HCT116 (cell line): ENCODE results near the gene IRF4. TPM values are rescaled to one million over a fixed set of nuclear protein-coding genes. Genes with fewer than 3 reads are reported as not detected.

Source experiments
- ATAC-seq: fragments of 200-7000 bp; cut with Tn5 transposase; 2 replicates; pipeline ENCODE4 v1.9.1; 2020; ENCODE audit warnings: mild to moderate bottlenecking, moderate library complexity
- BruUV-seq: library from RNA; stranded (reverse); fragments of 400-500 nt; replicated peaks from 2 replicates; lab custom pipeline; 2021; lab: Mats Ljungman, UMichigan
- CTCF ChIA-PET: fragments of 300-600 bp; sonication (Branson Sonifier 250); formaldehyde crosslinking; loops from one replicate; lab custom pipeline; 2021; ENCODE audit warnings: antibody characterized with exemption; lab: Charles Lee
- POLR2A ChIA-PET: fragments of 300-600, 350-600 bp; sonication (Branson Sonifier 250); formaldehyde crosslinking; loops from one replicate; lab custom pipeline; 2021; ENCODE audit warnings: antibody characterized with exemption; lab: Charles Lee
- RAD21 ChIA-PET, 2 experiments: fragments of 300-600 bp; sonication (Branson Sonifier 250); formaldehyde crosslinking; loops; one replicate each; lab custom pipeline; 2023; ENCODE audit warnings: low total read pairs in 2 of 2; ENCODE audit not compliant: uncharacterized antibody in 2 of 2, unreplicated experiment in 2 of 2, low non-redundant PET in 1 of 2; lab: Charles Lee
- DNase-seq: peaks from one replicate; pipeline ENCODE4 v3.0.0-alpha.2; 2010; ENCODE audit warnings: low read depth, low spot score
- H2AFZ ChIP-seq: fragments of 200-600 bp; shearing (Covaris generic), sonication (generic); 2 replicates; pipeline ENCODE4 v1.6.1; 2017; ENCODE audit warnings: low read depth, mixed run types, mixed read lengths, antibody characterized with exemption, low read length; ENCODE audit not compliant: poor library complexity, severe bottlenecking
- H3K27ac ChIP-seq: 2 replicates; pipeline ENCODE4 v1.5.1; 2012; ENCODE audit warnings: low read depth, low read length
- H3K27me3 ChIP-seq: fragments of 200-600 bp; sonication (generic); 2 replicates; pipeline ENCODE4 v1.6.1; 2016; ENCODE audit warnings: mixed run types, low read length, mixed read lengths; ENCODE audit not compliant: insufficient read depth
- H3K36me3 ChIP-seq, 2 experiments: fragments of 200-500 bp in 1 of 2; fragments of 200-600 bp in 1 of 2; sonication (Bioruptor generic) in 1 of 2; sonication (generic) in 1 of 2; 2 replicates each; pipeline versions ENCODE4 v1.5.1 to v1.6.1; 2014 to 2016; ENCODE audit warnings: low read length in 2 of 2, inconsistent platforms in 1 of 2, mixed read lengths in 1 of 2, mixed run types in 1 of 2; ENCODE audit not compliant: insufficient read depth in 2 of 2, control insufficient read depth in 1 of 2
- H3K4me1 ChIP-seq, 2 experiments: fragments of 200-600 bp in 1 of 2; sonication (generic) in 1 of 2; 2 replicates each; pipeline versions ENCODE4 v1.5.1 to v1.6.1; 2012 to 2017; ENCODE audit warnings: low read length in 2 of 2, inconsistent platforms in 1 of 2, mild to moderate bottlenecking in 1 of 2, mixed read lengths in 1 of 2, mixed run types in 1 of 2, moderate library complexity in 1 of 2; ENCODE audit not compliant: insufficient read depth in 2 of 2, control insufficient read depth in 1 of 2
- H3K4me2 ChIP-seq: fragments of 200-600 bp; sonication (generic); 2 replicates; pipeline ENCODE4 v1.6.1; 2017; ENCODE audit warnings: mixed run types, low read length, mixed read lengths
- H3K4me3 ChIP-seq, 2 experiments: fragments of 200-600 bp in 1 of 2; sonication (generic) in 1 of 2; replicated peaks in 1 of 2; 2 replicates each; pipeline ENCODE4 v1.5.1; 2011 to 2016; ENCODE audit warnings: low read length in 2 of 2, control low read depth in 1 of 2, low read depth in 1 of 2, mild to moderate bottlenecking in 1 of 2, mixed read lengths in 1 of 2, mixed run types in 1 of 2
- H3K79me2 ChIP-seq: fragments of 200-600 bp; sonication (generic); 2 replicates; pipeline ENCODE4 v1.6.1; 2017; ENCODE audit warnings: mild to moderate bottlenecking, mixed run types, low read length, moderate library complexity, mixed read lengths; ENCODE audit not compliant: insufficient read depth
- H3K9ac ChIP-seq: fragments of 200-600 bp; sonication (generic); 2 replicates; pipeline ENCODE4 v1.6.1; 2016; ENCODE audit warnings: low read length, mixed read lengths
- H3K9me2 ChIP-seq: fragments of 200-600 bp; sonication (generic), shearing (Covaris generic); 2 replicates; pipeline ENCODE4 v1.6.1; 2017; ENCODE audit warnings: mixed run types, mild to moderate bottlenecking, moderate library complexity; ENCODE audit not compliant: insufficient read depth
- H3K9me3 ChIP-seq, 2 experiments: fragments of 200-500 bp in 1 of 2; fragments of 200-600 bp in 1 of 2; sonication (Bioruptor generic) in 1 of 2; sonication (generic) in 1 of 2; 2 replicates each; pipeline ENCODE4 v1.6.1; 2014 to 2017; ENCODE audit warnings: low read length in 2 of 2, mixed read lengths in 2 of 2, inconsistent platforms in 1 of 2, low read depth in 1 of 2, mild to moderate bottlenecking in 1 of 2, mixed run types in 1 of 2, moderate library complexity in 1 of 2; ENCODE audit not compliant: control insufficient read depth in 1 of 2, insufficient read depth in 1 of 2
- H4K20me1 ChIP-seq: fragments of 200-600 bp; sonication (generic), shearing (Covaris generic); 2 replicates; pipeline ENCODE4 v1.6.1; 2017; ENCODE audit warnings: mixed run types, mild to moderate bottlenecking, moderate library complexity; ENCODE audit not compliant: insufficient read depth
- CTCF ChIP-seq, 3 experiments: fragments of 200-600 bp in 1 of 3; sonication (generic) in 1 of 3; IDR thresholded peaks in 2 of 3; conservative IDR thresholded peaks in 1 of 3; 2 replicates each; pipeline ENCODE4 v1.5.1; 2012 to 2017; ENCODE audit warnings: low read depth in 2 of 3, low read length in 2 of 3, antibody characterized with exemption in 1 of 3, borderline replicate concordance in 1 of 3, control low read depth in 1 of 3, mild to moderate bottlenecking in 1 of 3, mixed read lengths in 1 of 3, mixed run types in 1 of 3, moderate library complexity in 1 of 3; ENCODE audit not compliant: insufficient read depth in 1 of 3
- ELF1 ChIP-seq: IDR thresholded peaks from 2 replicates; pipeline ENCODE4 v1.6.1; 2012; ENCODE audit warnings: low read depth, borderline replicate concordance
- EZH2phosphoT487 ChIP-seq: fragments of 200-600 bp; IDR thresholded peaks from 2 replicates; pipeline ENCODE4 v1.6.1; 2018; ENCODE audit warnings: antibody characterized with exemption, borderline replicate concordance
- RAD21 ChIP-seq: IDR thresholded peaks from 2 replicates; pipeline ENCODE4 v1.6.1; 2012; ENCODE audit warnings: low read depth, mild to moderate bottlenecking
- TCF7L2 ChIP-seq: IDR thresholded peaks from 2 replicates; pipeline ENCODE4 v1.7.0; 2011; ENCODE audit warnings: borderline replicate concordance, inconsistent platforms; ENCODE audit not compliant: insufficient read depth, insufficient read length; ENCODE audit errors: extremely low read depth
- ZFX ChIP-seq: fragments of 450-650 bp; IDR thresholded peaks from 2 replicates; pipeline ENCODE4 v1.6.1; 2017
- intact Hi-C: fragments of 100-400 bp; cut with micrococcal nuclease; formaldehyde crosslinking; loops from 2 replicates; pipeline ENCODE4 v1.10.0; 2022
- total RNA-seq: library from RNA; stranded (reverse); gene quantifications from one replicate; pipeline ENCODE4 v1.2.1, GENCODE V29; 2021; ENCODE audit not compliant: unreplicated experiment

The IRF4 gene
- total RNA-seq, 1 experiment from 2014 or later: 1.2 TPM

- H3K27me3 ChIP-seq: peaks cover 12% of the 10 kb centered on the region; the same call in 1 of the 2 replicates
- CTCF ChIA-PET: no interaction called here
- no TSS peak for BruUV-seq
Observed at GRCh38 chr6:400815-401214, 9.3 kb downstream of the IRF4 start.

More at GRCh38 chr6:400815-401214, 9.3 kb downstream of the IRF4 start:
- no peaks in the 10 kb centered on the region for H3K79me2 ChIP-seq
- no peak overlapping the region for H2AFZ ChIP-seq
- intact Hi-C loops: no loop called here
- ATAC-seq: no peak
- no peak for DNase-seq
- no peak overlapping the region for H3K27ac ChIP-seq
- no peaks in the 10 kb centered on the region; a peak in 1 of 4 replicates for H3K9me3 ChIP-seq
- H4K20me1 ChIP-seq: no peaks in the 10 kb centered on the region
- H3K9ac ChIP-seq: no peak overlapping the region
- RAD21 ChIA-PET: no interaction called here
- H3K4me1 ChIP-seq: no peaks in the 10 kb centered on the region
- H3K4me3 ChIP-seq: no peak overlapping the region
- TF ChIP-seq TCF7L2 (no peak), EZH2phosphoT487 (no peak), RAD21 (no peak), ZFX (no peak), CTCF (IDR thresholded peaks at IDR 0.05 in 2 of 3, conservative IDR thresholded peaks at IDR 0.05 in 1 of 3; ENCODE audit: borderline replicate concordance in 1 of 3, insufficient read depth in 1 of 3, low read depth in 2 of 3, low read length in 2 of 3) (no peak), ELF1 (no peak)
- POLR2A ChIA-PET: no interaction called here
- H3K4me2 ChIP-seq: no peak overlapping the region
- H3K36me3 ChIP-seq: no peaks in the 10 kb centered on the region
- H3K9me2 ChIP-seq: no peaks in the 10 kb centered on the region
